H1 (cell line): Measurements from ENCODE around the gene EDC3. TPM values are rescaled to one million over a fixed set of nuclear protein-coding genes. Genes with fewer than 3 reads are reported as not detected.

Experiments
- EZH2 ChIP-seq: fragments of 200-600 bp; sonication (generic); IDR thresholded peaks from 2 replicates; pipeline ENCODE4 v1.7.1; 2012; ENCODE audit warnings: low read depth, mild to moderate bottlenecking, moderate library complexity, low read length, inconsistent platforms; ENCODE audit not compliant: severe bottlenecking
- TEAD4 ChIP-seq: IDR thresholded peaks from 2 replicates; pipeline ENCODE4 v1.6.1; 2012; ENCODE audit warnings: low read depth, low read length, inconsistent platforms, mixed read lengths
- polyA plus RNA-seq, 7 experiments: library from polyadenylated mRNA; depleted of rRNA in 3 of 7; stranded (reverse) in 5 of 7; unstranded in 2 of 7; fragments of >200 nt in 5 of 7; fragments of 200-250 nt in 2 of 7; gene quantifications; 1 replicate in 5 of 7; 2 replicates in 1 of 7; 4 replicates in 1 of 7; pipeline versions ENCODE4 v1.2.1 to v1.2.3, GENCODE V29; 2011 to 2013; ENCODE audit warnings: missing spikeins in 2 of 7, mixed read lengths in 2 of 7
- total RNA-seq: library from RNA; stranded (reverse); fragmentation: NEBNext Ultra II Directional; extraction: Animal tissue kit (Norgen Biotek cat#: 25700); gene quantifications from 2 replicates; pipeline ENCODE4 v1.2.1, GENCODE V29; 2021
- TF ChIP-seq, protein P1 (sequence below): IDR thresholded peaks from 2 replicates; pipeline ENCODE4 v1.6.1; 2012; ENCODE audit warnings: low read length, inconsistent platforms

The EDC3 gene
- total and polyA plus RNA-seq, 2 of the 8 experiments (the other 6 are each of a cell fraction or from before 2014, with no cell fraction given) = 45.0 to 50.8 TPM

DNA sequence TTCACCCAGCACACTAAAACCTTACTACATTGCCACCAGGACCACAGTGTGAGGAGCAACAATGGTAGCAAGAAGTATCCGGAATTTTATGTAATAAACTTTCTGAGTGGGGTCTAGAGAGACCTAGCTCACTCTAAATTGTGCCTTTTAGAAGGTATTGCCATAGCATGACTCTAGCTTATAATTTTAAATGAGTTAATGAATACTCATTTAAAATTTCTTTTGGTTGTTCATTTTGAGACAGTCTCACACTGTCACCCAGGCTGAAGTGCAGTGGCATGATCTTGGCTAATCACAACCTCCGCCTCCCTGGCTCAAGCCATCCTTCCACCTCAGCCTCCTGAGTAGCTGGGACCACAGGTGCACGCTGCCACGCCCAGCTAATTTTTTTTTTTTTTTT, 26.2 kb downstream of the EDC3 start (continued):
- no peak for TF ChIP-seq TEAD4
- TF ChIP-seq EZH2 = no peak
- TF ChIP-seq, protein P1, sequence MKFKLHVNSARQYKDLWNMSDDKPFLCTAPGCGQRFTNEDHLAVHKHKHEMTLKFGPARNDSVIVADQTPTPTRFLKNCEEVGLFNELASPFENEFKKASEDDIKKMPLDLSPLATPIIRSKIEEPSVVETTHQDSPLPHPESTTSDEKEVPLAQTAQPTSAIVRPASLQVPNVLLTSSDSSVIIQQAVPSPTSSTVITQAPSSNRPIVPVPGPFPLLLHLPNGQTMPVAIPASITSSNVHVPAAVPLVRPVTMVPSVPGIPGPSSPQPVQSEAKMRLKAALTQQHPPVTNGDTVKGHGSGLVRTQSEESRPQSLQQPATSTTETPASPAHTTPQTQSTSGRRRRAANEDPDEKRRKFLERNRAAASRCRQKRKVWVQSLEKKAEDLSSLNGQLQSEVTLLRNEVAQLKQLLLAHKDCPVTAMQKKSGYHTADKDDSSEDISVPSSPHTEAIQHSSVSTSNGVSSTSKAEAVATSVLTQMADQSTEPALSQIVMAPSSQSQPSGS = no peak
